Left colon (tissue), 2 donors: Measurements from ENCODE around the gene SGO1. TPM values are rescaled to one million over a fixed set of nuclear protein-coding genes. Genes with fewer than 3 reads are reported as not detected.
"Not testable (repeated sequence)": the region's sequence is repeated elsewhere in the genome, so short reads cannot be mapped to it uniquely, and the experiment has no call there.

Experiments used
- ATAC-seq: fragments of 200-7000 bp; cut with Tn5 transposase; one replicate; pipeline ENCODE4 v1.9.1; 2020; ENCODE audit warnings: mild to moderate bottlenecking, moderate library complexity
- DNase-seq, 2 donors: peaks; one replicate each; pipeline ENCODE4 v3.0.0-alpha.2; 2020
- intact Hi-C, 2 donors: fragments of 100-400 bp; cut with DNase I in 1 of 2; cut with micrococcal nuclease in 1 of 2; formaldehyde crosslinking; loops; one replicate each; pipeline versions ENCODE4 v1.11.2 to v1.14.0; 2022; cut with DNase I, micrococcal nuclease
- long read RNA-seq: library from polyadenylated mRNA; unstranded; transcript quantifications from one replicate; pipeline ENCODE4 v2.0.0, GENCODE V29; 2021
- total RNA-seq, 2 donors: library from RNA; stranded (reverse); fragmentation: NEBNext Ultra II Directional; extraction: Animal tissue kit (Norgen Biotek cat#: 25700); gene quantifications; one replicate each; pipeline ENCODE4 v1.2.1, GENCODE V29; 2021
- donor health status: DM: no; HTN: no; CAD: no.
- donor health status: DM: yes; HTN: yes; CAD: no.

The SGO1 gene
- total RNA-seq: 1 to 10 TPM; 2.8 to 4.8 TPM
- long read RNA-seq, partial matches to known transcripts: 4 of 5 reads
- long read RNA-seq, other reads (novel, unspliced or antisense): 1 of 5 reads

GRCh38 chr3:20185679-20186599, at the start of gene SGO1:
TSS of gene SGO1 (minus strand) at chr3:20186206. CDS start at chr3:20184027, 2,179 bp downstream.
- intact Hi-C loops: loop anchor here in 1 of 2 donors (5.0 kb wide), 2 partner anchors 149 to 239 kb away; partner anchors contain the start of gene RAB5A
- ATAC-seq: peak; percentile 98

GRCh38 chr3:20235796-20236195, 49.8 kb upstream of the SGO1 start:
- no peak for DNase-seq
- ATAC-seq: no peak
- intact Hi-C loops: no loop called here

More at GRCh38 chr3:20185679-20186599, at the start of gene SGO1:
- DNase-seq: peak; percentile 99 to 100

DNA sequence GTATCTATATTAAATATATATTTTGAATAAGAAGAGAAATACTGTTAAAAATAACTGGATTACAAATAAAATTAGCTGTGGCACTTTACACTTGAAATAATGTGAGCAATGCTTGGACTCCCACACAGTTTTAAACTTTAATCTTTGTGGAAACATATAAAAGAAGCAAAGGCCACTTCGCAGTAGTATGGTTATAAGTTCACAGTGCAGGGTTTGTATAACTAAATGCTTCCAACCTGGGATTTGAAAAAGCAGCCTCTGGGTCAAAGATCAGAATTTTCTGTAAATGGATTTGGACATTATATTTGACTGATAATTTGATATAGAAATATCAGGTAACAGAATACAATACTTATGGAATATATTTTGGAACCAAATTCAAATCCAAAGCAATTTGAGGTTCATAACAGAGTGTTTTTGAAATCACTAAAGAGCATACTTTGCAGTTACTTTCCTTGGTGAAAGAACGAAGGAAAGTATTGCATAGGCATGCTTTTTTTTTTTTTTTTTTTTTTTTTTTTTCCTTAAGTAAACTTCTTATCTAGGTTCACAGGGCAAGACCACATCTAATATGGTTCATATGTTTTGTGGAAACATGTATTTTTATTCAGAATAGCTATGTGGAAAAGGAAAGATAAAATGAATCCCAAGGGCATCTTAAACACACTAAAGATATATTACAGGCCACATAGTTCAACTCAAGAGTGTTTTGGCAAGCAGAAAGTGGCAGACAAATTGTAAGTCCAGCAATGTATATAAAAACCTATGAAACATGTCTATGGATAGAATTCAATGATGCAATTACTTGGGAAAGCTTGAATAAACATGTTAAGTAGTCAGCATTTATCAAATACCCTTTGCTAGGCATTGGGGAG, 47.1 kb upstream of the SGO1 start:
- DNase-seq: no peak
- ATAC-seq: no peak
- intact Hi-C loops: no loop called here

DNA sequence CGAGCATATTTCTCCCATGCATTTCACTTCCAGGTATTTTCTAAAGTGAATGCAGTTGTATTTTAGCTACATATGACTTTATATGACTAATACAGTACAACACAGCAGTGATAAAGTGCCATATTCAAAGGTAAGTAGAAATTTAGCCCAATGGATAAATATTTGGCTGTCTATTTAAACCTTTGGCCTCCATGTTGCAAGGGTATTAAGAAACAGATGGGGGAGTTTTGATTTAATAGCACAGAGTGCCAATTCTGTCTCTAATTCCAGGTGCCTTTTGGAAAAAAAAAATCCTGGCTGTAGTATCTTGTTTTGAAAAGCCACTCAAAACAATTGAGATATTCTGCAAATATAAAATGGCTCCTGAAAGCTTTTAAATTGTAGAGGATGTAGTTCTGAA, 44.9 kb upstream of the SGO1 start:
- ATAC-seq (no peak), DNase-seq (no peak)
- intact Hi-C loops: no loop called here

DNA sequence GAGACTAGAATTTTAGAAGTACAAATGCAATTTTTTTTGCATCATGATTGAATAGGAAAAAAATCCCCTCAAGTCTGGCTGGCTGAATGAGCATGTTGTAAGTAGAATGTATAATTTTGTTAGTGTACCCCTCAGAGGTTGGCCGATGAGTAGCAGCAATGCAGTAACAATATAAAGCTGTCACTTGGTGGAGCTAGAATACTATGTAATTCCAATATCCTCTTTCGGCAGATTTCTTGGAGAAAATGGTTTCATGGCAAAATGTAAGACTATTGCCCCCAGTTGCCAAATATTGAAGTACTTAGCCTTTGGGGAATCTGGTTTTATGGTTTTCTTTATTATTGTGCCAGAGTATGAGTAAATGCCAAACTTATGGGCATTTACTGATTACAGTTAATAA, 39.8 kb upstream of the SGO1 start:
- intact Hi-C loops: no loop called here
- ATAC-seq (no peak), DNase-seq (no peak)

DNA sequence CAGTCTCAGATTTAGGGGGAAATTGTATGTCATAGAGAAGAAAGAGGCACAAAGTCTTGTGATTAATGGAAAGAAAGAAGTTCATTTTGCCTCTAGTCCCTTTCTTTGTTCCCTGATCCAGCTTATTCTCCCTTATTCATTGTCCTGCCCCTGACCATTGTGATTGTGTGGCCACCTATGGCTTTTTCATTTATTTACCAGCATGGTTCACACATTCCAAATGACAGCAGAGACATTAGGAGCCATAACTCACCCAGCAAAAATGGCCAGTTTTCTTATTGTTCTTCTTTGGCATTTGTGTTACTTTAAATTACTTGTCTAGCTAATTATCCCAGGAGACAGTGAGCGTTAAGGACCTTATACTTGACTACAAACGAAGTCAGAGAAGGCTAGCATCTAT, 36.3 kb upstream of the SGO1 start:
- ATAC-seq (no peak), DNase-seq (no peak)
- intact Hi-C loops: no loop called here

DNA sequence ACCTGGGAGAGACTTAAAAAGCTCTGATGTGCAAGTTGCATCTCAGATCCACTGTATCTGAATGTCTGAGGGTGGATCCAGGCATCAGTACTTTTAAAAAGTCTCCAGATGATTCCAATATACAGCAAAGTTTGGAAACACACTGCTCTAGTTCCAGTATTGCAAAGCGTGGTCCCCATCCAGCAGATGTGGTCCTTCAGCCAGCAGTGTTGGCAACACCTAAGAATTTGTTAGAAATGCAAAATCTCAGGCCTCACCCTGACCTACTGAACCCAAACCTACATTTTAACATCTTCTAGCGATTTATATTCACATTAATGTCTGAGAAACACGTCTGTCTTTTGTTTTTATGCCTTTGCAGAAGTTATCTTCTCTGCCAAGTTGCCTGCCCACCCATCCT, 32.2 kb upstream of the SGO1 start:
- intact Hi-C loops: no loop called here
- ATAC-seq (no peak), DNase-seq (no peak)

DNA sequence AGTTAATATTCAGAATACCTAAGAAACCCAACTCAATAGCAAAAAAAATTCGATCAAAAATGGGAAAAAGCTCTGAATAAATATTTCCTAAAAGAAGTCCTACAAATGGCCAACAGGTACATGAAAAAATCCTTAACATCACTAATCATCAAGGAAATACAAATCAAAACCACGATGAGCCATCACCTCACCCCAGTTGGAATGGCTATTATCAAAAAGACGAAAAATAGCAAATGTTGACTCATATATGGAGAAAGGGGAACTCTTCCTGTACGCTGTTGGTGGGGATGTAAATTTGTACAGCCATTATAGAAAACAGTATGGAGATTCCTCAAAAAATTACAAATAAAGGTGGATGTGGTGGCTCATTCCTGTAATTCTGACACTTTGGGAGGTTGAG, 29.6 kb upstream of the SGO1 start:
- intact Hi-C loops: no loop called here
- DNase-seq (no peak), ATAC-seq (no peak)

DNA sequence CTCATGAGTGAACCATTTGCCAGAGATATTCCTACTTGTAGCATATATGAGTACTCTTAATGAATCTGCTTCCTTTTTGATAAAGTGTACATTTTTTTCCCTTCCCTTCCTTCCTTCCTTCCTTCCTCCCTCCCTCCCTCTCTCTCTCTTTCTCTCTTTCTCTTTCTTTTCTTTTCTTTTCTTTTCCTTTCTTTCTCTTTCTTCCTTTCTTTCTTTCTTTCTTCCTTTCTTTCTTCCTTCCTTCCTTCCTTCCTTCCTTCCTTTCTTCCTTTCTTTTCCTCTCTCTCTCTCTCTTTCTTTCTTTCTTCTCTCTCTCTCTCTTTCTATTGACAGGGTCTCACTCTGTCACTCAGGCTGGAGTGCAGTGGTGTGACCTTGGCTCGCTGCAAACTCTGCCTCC, 27.5 kb upstream of the SGO1 start:
- ATAC-seq, intact Hi-C loops: not testable (repeated sequence)

GRCh38 chr3:20207945-20208344, 21.9 kb upstream of the SGO1 start:
- DNase-seq, intact Hi-C loops, ATAC-seq: not testable (repeated sequence)

More for the DNA sequence above, 27.5 kb upstream of the SGO1 start:
- not testable (repeated sequence) for DNase-seq

- ATAC-seq, intact Hi-C loops, DNase-seq: not testable (repeated sequence)
These were observed 19.9 kb upstream of the SGO1 start for GRCh38 chr3:20205898-20206297.

DNA sequence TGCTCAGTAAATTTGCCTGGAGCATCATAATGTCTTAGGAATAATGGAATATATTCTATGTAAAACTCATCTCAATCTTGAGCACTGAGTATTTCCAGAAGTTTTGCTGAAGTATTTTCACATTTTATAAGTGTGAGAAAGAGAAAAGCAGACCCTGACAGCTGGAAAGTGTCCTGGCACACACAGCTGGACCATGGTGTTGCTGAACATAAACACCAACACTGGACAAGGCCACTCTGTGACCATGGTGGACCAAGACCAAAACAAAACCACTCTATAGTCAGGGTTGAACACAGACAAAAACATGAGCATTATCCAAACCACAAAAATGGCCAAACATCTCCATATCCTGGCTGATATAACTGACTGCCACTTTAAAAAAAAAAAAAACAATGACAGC, 15.1 kb upstream of the SGO1 start:
- intact Hi-C loops: no loop called here
- DNase-seq: no peak
- ATAC-seq: no peak

DNA sequence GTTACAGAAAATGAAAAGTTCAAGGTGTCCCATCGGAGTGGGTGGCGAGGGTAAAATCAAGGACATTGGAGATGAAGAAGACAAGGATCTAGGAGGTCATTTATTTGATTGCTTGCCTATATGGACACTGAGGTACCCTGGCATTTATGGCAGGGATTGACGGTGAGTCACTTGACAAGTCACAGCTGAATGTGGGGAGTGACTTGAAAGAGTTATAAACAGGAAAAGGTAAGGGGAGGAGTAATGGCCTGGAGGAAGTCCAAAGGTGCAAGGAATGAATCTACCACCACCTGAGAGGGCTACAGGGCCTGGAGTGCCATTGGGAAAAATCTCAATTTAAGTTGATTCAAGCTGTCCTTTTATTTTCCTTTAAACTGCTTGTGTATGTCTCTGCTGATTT, 11.8 kb upstream of the SGO1 start:
- intact Hi-C loops: no loop called here

GRCh38 chr3:20194793-20195460, 8.9 kb upstream of the SGO1 start:
- no peak for DNase-seq
- intact Hi-C loops: no loop called here
- no peak for ATAC-seq

More for the DNA sequence above, 11.8 kb upstream of the SGO1 start:
- ATAC-seq: peak; percentile 100
- peak; percentile 6 to 35 for DNase-seq

GRCh38 chr3:20190991-20191390, 5.0 kb upstream of the SGO1 start:
- DNase-seq: no peak
- ATAC-seq: no peak
- intact Hi-C loops: no loop called here

GRCh38 chr3:20186600-20187004, 596 bp upstream of the SGO1 start:
- intact Hi-C loops: loop anchor here in 1 of 2 donors (5.0 kb wide), 2 partner anchors 149 to 239 kb away; partner anchors contain the start of gene RAB5A
- DNase-seq: peak in 1 of 2 donors; percentile 11
- peak; percentile 21 for ATAC-seq

DNA sequence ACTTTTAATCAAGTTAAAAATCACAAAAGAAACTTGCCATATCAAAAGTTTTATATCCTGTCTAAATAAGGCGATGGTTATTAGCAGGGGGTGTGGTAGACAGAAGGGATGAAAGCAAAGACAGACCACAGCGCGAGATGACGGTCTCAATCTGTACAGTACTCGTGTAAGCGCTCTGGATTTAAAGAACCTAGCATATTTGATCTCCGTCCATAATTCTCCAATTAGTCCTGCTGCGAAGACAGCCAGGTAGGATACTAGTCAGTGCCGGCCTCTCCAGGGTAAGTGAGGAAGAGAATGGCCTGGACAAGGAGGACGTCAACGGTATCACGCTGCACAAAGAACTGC, 701 bp downstream of the SGO1 start:
- peak; percentile 34 for ATAC-seq
- peak; percentile 11 to 26 for DNase-seq
- intact Hi-C loops: loop anchor here in 1 of 2 donors (5.0 kb wide), 2 partner anchors 148 to 238 kb away; partner anchors contain the start of gene RAB5A

DNA sequence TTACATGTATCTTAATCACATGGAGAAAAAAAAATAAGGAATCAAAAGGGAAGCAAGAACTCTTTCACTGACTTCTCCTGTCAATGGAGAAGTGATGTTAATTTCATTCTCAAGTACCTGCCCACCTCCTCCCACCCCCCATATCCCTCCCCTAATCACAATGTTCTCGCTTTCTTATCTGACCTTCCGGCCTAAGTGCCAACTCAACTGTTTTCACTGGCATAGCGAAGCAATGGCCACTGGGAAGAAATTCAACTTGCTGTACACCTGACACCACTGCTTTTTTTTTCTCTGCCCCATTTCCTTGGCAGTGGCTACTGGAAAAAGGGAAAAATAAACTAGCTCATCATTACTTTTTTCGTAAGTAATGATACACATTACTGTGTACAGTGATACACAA, 3.8 kb downstream of the SGO1 start:
- ATAC-seq (no peak), DNase-seq (no peak)
- intact Hi-C loops: no loop called here

- no peak for DNase-seq
- intact Hi-C loops: no loop called here
- ATAC-seq: no peak
These were observed 4.7 kb downstream of the SGO1 start for GRCh38 chr3:20181276-20181675.
